HuH-7 (cell line): ENCODE data around the gene EHHADH.
"Not testable (repeated sequence)": the region's sequence is repeated elsewhere in the genome, so short reads cannot be mapped to it uniquely, and the experiment has no call there.

Source experiments
- DNase-seq: peaks from one replicate; pipeline ENCODE4 v3.0.0; 2011; ENCODE audit warnings: low spot score

The EHHADH gene

GRCh38 chr3:185251272-185251671, 2.6 kb downstream of the EHHADH start:
- DNase-seq = no peak

GRCh38 chr3:185250653-185251052, 3.2 kb downstream of the EHHADH start:
- no peak for DNase-seq

- no peak for DNase-seq
These were observed 3.6 kb downstream of the EHHADH start for GRCh38 chr3:185250247-185250646.

GRCh38 chr3:185242642-185243041, 11.2 kb downstream of the EHHADH start:
- DNase-seq = no peak

GRCh38 chr3:185236969-185237368, 16.9 kb downstream of the EHHADH start:
- DNase-seq = no peak

GRCh38 chr3:185233328-185233727, 20.5 kb downstream of the EHHADH start:
- no peak for DNase-seq

- not testable (repeated sequence) for DNase-seq
These were observed 27.3 kb downstream of the EHHADH start for GRCh38 chr3:185226526-185226925.

GRCh38 chr3:185225523-185225922, 28.3 kb downstream of the EHHADH start:
- DNase-seq = no peak

GRCh38 chr3:185225080-185225479, 28.8 kb downstream of the EHHADH start:
- no peak for DNase-seq

GRCh38 chr3:185221203-185221602, 32.6 kb downstream of the EHHADH start:
- DNase-seq = no peak

- no peak for DNase-seq
These were observed 37.3 kb downstream of the EHHADH start for GRCh38 chr3:185216607-185216958.

- DNase-seq = no peak
These were observed 37.8 kb downstream of the EHHADH start for GRCh38 chr3:185215873-185216606.

- no peak for DNase-seq
These were observed 41.3 kb downstream of the EHHADH start for GRCh38 chr3:185212559-185212958.

GRCh38 chr3:185212086-185212485, 41.8 kb downstream of the EHHADH start:
- DNase-seq = no peak

- no peak for DNase-seq
These were observed 43.2 kb downstream of the EHHADH start for GRCh38 chr3:185210621-185211142.

GRCh38 chr3:185208823-185209222, 45.0 kb downstream of the EHHADH start:
- DNase-seq = no peak

- DNase-seq = no peak
These were observed 45.7 kb downstream of the EHHADH start for GRCh38 chr3:185207931-185208746.

GRCh38 chr3:185207481-185207880, 46.4 kb downstream of the EHHADH start:
- DNase-seq = no peak

- no peak for DNase-seq
These were observed 48.0 kb downstream of the EHHADH start for GRCh38 chr3:185205865-185206264.

GRCh38 chr3:185204894-185205293, 49.0 kb downstream of the EHHADH start:
- DNase-seq = no peak

- DNase-seq = no peak
These were observed 53.2 kb downstream of the EHHADH start for GRCh38 chr3:185200639-185201038.

GRCh38 chr3:185199671-185200070, 54.2 kb downstream of the EHHADH start:
- no peak for DNase-seq

- DNase-seq = no peak
These were observed 54.6 kb downstream of the EHHADH start for GRCh38 chr3:185199206-185199605.
